H9 (cell line): ENCODE data around the gene KRT79. TPM values are rescaled to one million over a fixed set of nuclear protein-coding genes. Genes with fewer than 3 reads are reported as not detected.
A peak's percentile ranks its signal among the peaks of the same experiment; 100 is the strongest.

Source experiments
- DNase-seq: peaks from one replicate; pipeline ENCODE4 v3.0.0-alpha.2; 2017
- H2AFZ ChIP-seq: one replicate; pipeline ENCODE4 v1.6.1; 2013; ENCODE audit warnings: mild to moderate bottlenecking, low read length, control low read depth, moderate library complexity
- H2AK5ac ChIP-seq: 2 replicates; pipeline ENCODE4 v1.6.1; 2013; ENCODE audit warnings: low read length, control low read depth, mixed read lengths; ENCODE audit not compliant: insufficient read length
- H2BK120ac ChIP-seq: one replicate; pipeline ENCODE4 v1.6.1; 2013; ENCODE audit warnings: low read depth, mild to moderate bottlenecking, low read length, control low read depth, inconsistent platforms; ENCODE audit not compliant: poor library complexity, severe bottlenecking
- H2BK12ac ChIP-seq: 2 replicates; pipeline ENCODE4 v1.6.1; 2013; ENCODE audit warnings: low read length, control low read depth, mixed read lengths, low read depth; ENCODE audit not compliant: insufficient read length
- H2BK15ac ChIP-seq: 2 replicates; pipeline ENCODE4 v1.6.1; 2013; ENCODE audit warnings: low read depth, low read length, control low read depth
- H2BK20ac ChIP-seq: one replicate; pipeline ENCODE4 v1.6.1; 2013; ENCODE audit warnings: low read depth, mild to moderate bottlenecking, low read length, control low read depth, inconsistent platforms; ENCODE audit not compliant: poor library complexity, severe bottlenecking
- H2BK5ac ChIP-seq: 2 replicates; pipeline ENCODE4 v1.6.1; 2013; ENCODE audit warnings: low read length, control low read depth, mixed read lengths; ENCODE audit not compliant: insufficient read length
- H3K14ac ChIP-seq: 2 replicates; pipeline ENCODE4 v1.6.1; 2013; ENCODE audit warnings: low read length, control low read depth; ENCODE audit not compliant: insufficient read depth
- H3K18ac ChIP-seq: 2 replicates; pipeline ENCODE4 v1.6.1; 2013; ENCODE audit warnings: low read depth, mild to moderate bottlenecking, mixed read lengths, low read length, control low read depth; ENCODE audit not compliant: insufficient read length
- H3K23ac ChIP-seq: 2 replicates; pipeline ENCODE4 v1.6.1; 2013; ENCODE audit warnings: low read length, control low read depth, mixed read lengths, low read depth; ENCODE audit not compliant: insufficient read length
- H3K23me2 ChIP-seq: 2 replicates; pipeline ENCODE4 v1.6.1; 2013; ENCODE audit warnings: low read depth, mild to moderate bottlenecking, mixed read lengths, low read length, control low read depth; ENCODE audit not compliant: insufficient read length, poor library complexity, severe bottlenecking
- H3K27ac ChIP-seq: 2 replicates; pipeline ENCODE4 v1.5.1; 2013; ENCODE audit warnings: low read length, control low read depth, mixed read lengths, low read depth; ENCODE audit not compliant: insufficient read length
- H3K27me3 ChIP-seq: 2 replicates; pipeline ENCODE4 v1.6.1; 2013; ENCODE audit warnings: low read length, control low read depth, inconsistent platforms; ENCODE audit not compliant: insufficient read depth
- H3K4ac ChIP-seq: 2 replicates; pipeline ENCODE4 v1.6.1; 2013; ENCODE audit warnings: low read depth, mild to moderate bottlenecking, control low read depth, inconsistent platforms, low read length, moderate library complexity
- H3K4me1 ChIP-seq: 2 replicates; pipeline ENCODE4 v1.6.1; 2013; ENCODE audit warnings: low read length, control low read depth, inconsistent platforms; ENCODE audit not compliant: insufficient read depth
- H3K4me2 ChIP-seq: 2 replicates; pipeline ENCODE4 v1.6.1; 2013; ENCODE audit warnings: low read length, control low read depth, mixed read lengths; ENCODE audit not compliant: insufficient read length, insufficient read depth
- H3K56ac ChIP-seq: 2 replicates; pipeline ENCODE4 v1.6.1; 2013; ENCODE audit warnings: low read depth, mild to moderate bottlenecking, mixed read lengths, low read length, control low read depth; ENCODE audit not compliant: insufficient read length
- H3K79me1 ChIP-seq: 2 replicates; pipeline ENCODE4 v1.6.1; 2013; ENCODE audit warnings: low read depth, mild to moderate bottlenecking, moderate library complexity, low read length, control low read depth, inconsistent platforms; ENCODE audit not compliant: insufficient read depth, poor library complexity, severe bottlenecking
- H3K79me2 ChIP-seq: 2 replicates; pipeline ENCODE4 v1.6.1; 2013; ENCODE audit warnings: low read length, control low read depth, inconsistent platforms; ENCODE audit not compliant: insufficient read depth
- H3K9ac ChIP-seq: 2 replicates; pipeline ENCODE4 v1.6.1; 2013; ENCODE audit warnings: low read length, control low read depth, mixed read lengths; ENCODE audit not compliant: insufficient read length; ENCODE audit errors: extremely low read depth
- H3K9me3 ChIP-seq: one replicate; pipeline ENCODE4 v1.6.1; 2013; ENCODE audit warnings: low read depth, low read length, inconsistent platforms; ENCODE audit not compliant: control insufficient read depth
- H3T11ph ChIP-seq: one replicate; pipeline ENCODE4 v1.6.1; 2013; ENCODE audit warnings: mild to moderate bottlenecking, low read length, control low read depth, inconsistent platforms
- H4K20me1 ChIP-seq: one replicate; pipeline ENCODE4 v1.6.1; 2013; ENCODE audit not compliant: control insufficient read depth, insufficient read length, insufficient read depth
- H4K5ac ChIP-seq: 2 replicates; pipeline ENCODE4 v1.6.1; 2013; ENCODE audit warnings: low read depth, mild to moderate bottlenecking, mixed read lengths, low read length, control low read depth; ENCODE audit not compliant: insufficient read length
- H4K8ac ChIP-seq: replicated peaks from 2 replicates; pipeline ENCODE4 v1.6.1; 2013; ENCODE audit warnings: low read length, control low read depth, mixed read lengths, low read depth; ENCODE audit not compliant: insufficient read length
- H4K91ac ChIP-seq: 2 replicates; pipeline ENCODE4 v1.6.1; 2013; ENCODE audit warnings: low read depth, mild to moderate bottlenecking, moderate library complexity, mixed read lengths, low read length, control low read depth; ENCODE audit not compliant: insufficient read length
- H3K27ac Mint-ChIP-seq, 3 experiments: 2 replicates in 2 of 3; 3 replicates in 1 of 3; pipeline ENCODE4 v1.8.0; 2020 to 2021; ENCODE audit warnings: mixed read lengths in 3 of 3, mild to moderate bottlenecking in 1 of 3, moderate library complexity in 1 of 3
- H3K27me3 Mint-ChIP-seq: 2 replicates; pipeline ENCODE4 v1.8.0; 2021; ENCODE audit warnings: low read depth, mild to moderate bottlenecking, moderate library complexity, mixed read lengths
- H3K36me3 Mint-ChIP-seq, 3 experiments: 2 replicates in 2 of 3; 3 replicates in 1 of 3; pipeline ENCODE4 v1.8.0; 2020 to 2021; ENCODE audit warnings: low read depth in 3 of 3, mixed read lengths in 3 of 3; ENCODE audit not compliant: insufficient read depth in 1 of 3
- H3K4me1 Mint-ChIP-seq, 2 experiments: 2 replicates each; pipeline ENCODE4 v1.8.0; 2020; ENCODE audit warnings: mixed read lengths in 2 of 2
- H3K4me3 Mint-ChIP-seq, 2 experiments: 2 replicates in 1 of 2; 3 replicates in 1 of 2; pipeline ENCODE4 v1.8.0; 2020 to 2021; ENCODE audit warnings: mild to moderate bottlenecking in 2 of 2, mixed read lengths in 2 of 2, moderate library complexity in 1 of 2
- H3K9me3 Mint-ChIP-seq, 2 experiments: 2 replicates in 1 of 2; 3 replicates in 1 of 2; pipeline ENCODE4 v1.8.0; 2020; ENCODE audit warnings: mild to moderate bottlenecking in 2 of 2, mixed read lengths in 2 of 2, moderate library complexity in 1 of 2
- CTCF ChIP-seq: fragments of 200-600 bp; sonication (generic); conservative IDR thresholded peaks from 3 replicates; pipeline ENCODE4 v1.8.0; 2021; ENCODE audit warnings: antibody characterized with exemption, mild to moderate bottlenecking
- whole genome bisulfite sequencing: extraction: QIAGEN DNeasy Blood & Tissue Kit; methylation state at CpG from one replicate; pipeline ENCODE4 v1.1.7; 2013; ENCODE audit warnings: missing lambda C conversion rate, low lambda C conversion rate, mixed read lengths; ENCODE audit not compliant: insufficient read length; ENCODE audit errors: extremely low coverage; 5-methylcytosine and 5-hydroxymethylcytosine counted together
- total RNA-seq: library from RNA; stranded (reverse); gene quantifications from 2 replicates; pipeline ENCODE4 v1.2.1, GENCODE V29; 2021

Gene KRT79
- total RNA-seq, 1 experiment from 2014 or later: not detected

GRCh38 chr12:52819731-52820510, 14.2 kb downstream of the KRT79 start:
- no peak for TF ChIP-seq CTCF
- Histone ChIP-seq H3K27me3 (no peaks in the 10 kb centered on the region), H4K5ac (no peak overlapping the region), H2BK12ac (no peak overlapping the region), H3K4me2 (no peak overlapping the region), H4K8ac (no peak overlapping the region), H3K23me2 (no peaks in the 10 kb centered on the region), H3K4ac (no peak overlapping the region), H3K56ac (no peak overlapping the region), H3K9ac (no peak overlapping the region), H4K20me1 (no peaks in the 10 kb centered on the region), H3K27ac (no peak overlapping the region), H3K9me3 (no peaks in the 10 kb centered on the region), H4K91ac (no peak overlapping the region), H2BK20ac (no peak overlapping the region), H3K79me1 (no peaks in the 10 kb centered on the region), H3K4me1 (no peaks in the 10 kb centered on the region), H2BK15ac (no peak overlapping the region), H3K79me2 (no peaks in the 10 kb centered on the region), H2BK5ac (no peak overlapping the region), H3K14ac (no peak overlapping the region), H3K18ac (no peak overlapping the region), H3K23ac (no peak overlapping the region), H2AFZ (no peak overlapping the region), H2AK5ac (no peak overlapping the region), H3T11ph (no peak overlapping the region), H2BK120ac (no peak overlapping the region)
- H3K27me3 Mint-ChIP-seq: peaks cover 1% of the 10 kb centered on the region
- no peak overlapping the region for H3K4me3 Mint-ChIP-seq
- DNase-seq: no peak
- no peaks in the 10 kb centered on the region for H3K9me3 Mint-ChIP-seq
- peaks cover 3 to 7% of the 10 kb centered on the region in 2 experiments; a peak in 3 of 4 replicates for H3K4me1 Mint-ChIP-seq
- no CpG with 5 or more reads among the region's 7 CpGs for WGBS
- H3K27ac Mint-ChIP-seq: peak overlapping the region in 1 of 3 experiments; percentile 70; a peak in 2 of 7 replicates
- H3K36me3 Mint-ChIP-seq: no peaks in the 10 kb centered on the region; a peak in 1 of 7 replicates
